Right lobe of liver (tissue), 6 donors: ENCODE data around the gene PKD2. TPM values are rescaled to one million over a fixed set of nuclear protein-coding genes. Genes with fewer than 3 reads are reported as not detected.

Source experiments
- ATAC-seq, 4 donors: fragments of 200-7000 bp; cut with Tn5 transposase; one replicate each; pipeline ENCODE4 v1.9.1; 2020; ENCODE audit warnings: mild to moderate bottlenecking in 4 of 4, moderate library complexity in 4 of 4
- DNase-seq, 3 donors: peaks; one replicate each; pipeline ENCODE4 v3.0.0-alpha.2; 2020
- H3K27ac ChIP-seq, 3 donors: fragments of 200-600 bp; one replicate each; pipeline ENCODE4 v1.8.0; 2022
- H3K27me3 ChIP-seq, 2 donors: fragments of 200-600 bp; one replicate each; pipeline ENCODE4 v1.8.0; 2022
- H3K36me3 ChIP-seq, 4 donors: fragments of 200-600 bp; sonication (generic) in 1 of 4; one replicate each; pipeline versions ENCODE4 v1.5.1 to v1.8.0; 2017 to 2022; ENCODE audit warnings: control low read depth in 1 of 4
- H3K4me1 ChIP-seq, 4 donors: fragments of 200-600 bp; sonication (generic) in 1 of 4; one replicate each; pipeline versions ENCODE4 v1.5.1 to v1.8.0; 2017 to 2022; ENCODE audit warnings: control low read depth in 1 of 4
- H3K4me3 ChIP-seq, 3 donors: fragments of 200-600 bp; one replicate each; pipeline ENCODE4 v1.8.0; 2022
- H3K9me3 ChIP-seq, 4 donors: fragments of 200-600 bp; sonication (generic) in 1 of 4; one replicate each; pipeline versions ENCODE4 v1.5.1 to v1.8.0; 2017 to 2022; ENCODE audit warnings: control low read depth in 1 of 4
- POLR2A ChIP-seq: fragments of 450-650 bp; IDR thresholded peaks from one replicate; pipeline ENCODE4 v1.6.1; 2017; ENCODE audit warnings: antibody characterized with exemption, mild to moderate bottlenecking
- WGBS: methylation state at CpG from one replicate; pipeline ENCODE4 v1.1.6; 2018; ENCODE audit warnings: low coverage, low lambda C conversion rate; ENCODE audit not compliant: insufficient coverage; ENCODE audit errors: missing lambda C conversion rate; 5-methylcytosine and 5-hydroxymethylcytosine counted together
- intact Hi-C, 2 donors: fragments of 100-400 bp; cut with DNase I; formaldehyde crosslinking; loops; one replicate each; pipeline versions ENCODE4 v1.11.2 to v1.14.1; 2022
- total RNA-seq, 6 experiments: library from RNA; depleted of rRNA in 2 of 6; stranded (reverse); fragments of >200 nt in 2 of 6; fragmentation: NEBNext Ultra II Directional in 3 of 6; extraction: Animal tissue kit (Norgen Biotek cat#: 25700) in 3 of 6; gene quantifications; one replicate each; pipeline versions ENCODE4 v1.1.0 to v1.2.4, GENCODE V29; 2016 to 2023
- TF ChIP-seq, protein P1 (sequence below), 4 donors: fragments of 200-600 bp in 3 of 4; fragments of 450-650 bp in 1 of 4; IDR thresholded peaks; one replicate each; pipeline versions ENCODE4 v1.5.1 to v1.8.0; 2016 to 2022; ENCODE audit warnings: antibody characterized with exemption in 4 of 4, mild to moderate bottlenecking in 2 of 4
- donor health status: DM: no; HTN: yes; CAD: no.
- donor health status: DM: no; HTN: no; CAD: no.
- donor health status: DM: no; HTN: no; CAD: no.
- donor health status: DM: no; HTN: yes; CAD: no.
- donor health status: DM: no; HTN: yes; CAD: no.

The PKD2 gene
- total RNA-seq, 6 experiments from 2014 or later, result 5.5 to 9.0 (median 6.7) TPM

DNA sequence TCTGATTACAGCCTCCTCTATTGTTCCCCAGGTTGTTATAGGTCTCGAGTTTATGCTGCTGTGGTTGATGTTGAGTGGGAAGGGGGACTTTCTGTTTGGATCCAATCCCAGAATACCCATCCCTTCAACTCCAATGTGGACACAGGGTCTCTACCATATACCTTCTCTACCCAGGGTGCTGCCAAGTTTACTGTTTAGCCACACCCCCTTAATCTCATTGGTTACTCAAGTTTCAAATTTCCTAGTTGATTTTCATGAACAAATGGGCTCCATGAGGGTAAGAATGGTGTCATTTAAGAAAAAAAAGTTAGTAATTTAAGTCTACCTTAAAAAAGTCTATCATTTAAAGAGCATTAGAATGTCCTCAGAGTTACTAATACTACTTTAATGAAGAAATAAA is 35.6 kb upstream of the PKD2 start:
- Histone ChIP-seq H3K4me1 (peaks cover 0 to 21% (median 8%) of the 10 kb centered on the region in 4 donors), H3K36me3 (no peaks in the 10 kb centered on the region), H3K27me3 (no peaks in the 10 kb centered on the region), H3K4me3 (no peak overlapping the region), H3K27ac (no peak overlapping the region), H3K9me3 (no peaks in the 10 kb centered on the region)
- TF ChIP-seq, protein P1, sequence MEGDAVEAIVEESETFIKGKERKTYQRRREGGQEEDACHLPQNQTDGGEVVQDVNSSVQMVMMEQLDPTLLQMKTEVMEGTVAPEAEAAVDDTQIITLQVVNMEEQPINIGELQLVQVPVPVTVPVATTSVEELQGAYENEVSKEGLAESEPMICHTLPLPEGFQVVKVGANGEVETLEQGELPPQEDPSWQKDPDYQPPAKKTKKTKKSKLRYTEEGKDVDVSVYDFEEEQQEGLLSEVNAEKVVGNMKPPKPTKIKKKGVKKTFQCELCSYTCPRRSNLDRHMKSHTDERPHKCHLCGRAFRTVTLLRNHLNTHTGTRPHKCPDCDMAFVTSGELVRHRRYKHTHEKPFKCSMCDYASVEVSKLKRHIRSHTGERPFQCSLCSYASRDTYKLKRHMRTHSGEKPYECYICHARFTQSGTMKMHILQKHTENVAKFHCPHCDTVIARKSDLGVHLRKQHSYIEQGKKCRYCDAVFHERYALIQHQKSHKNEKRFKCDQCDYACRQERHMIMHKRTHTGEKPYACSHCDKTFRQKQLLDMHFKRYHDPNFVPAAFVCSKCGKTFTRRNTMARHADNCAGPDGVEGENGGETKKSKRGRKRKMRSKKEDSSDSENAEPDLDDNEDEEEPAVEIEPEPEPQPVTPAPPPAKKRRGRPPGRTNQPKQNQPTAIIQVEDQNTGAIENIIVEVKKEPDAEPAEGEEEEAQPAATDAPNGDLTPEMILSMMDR (IDR thresholded peaks at IDR 0.05), result no peak
- no peak for TF ChIP-seq POLR2A
- intact Hi-C loops, result loop anchor here in 1 of 2 donors (5.0 kb wide), 1 partner anchor 120 kb away; no protein-coding TSS in a partner anchor
- ATAC-seq (no peak), DNase-seq (no peak)
- WGBS, result 15% methylated on average over 1 of the region's 1 CpG

DNA sequence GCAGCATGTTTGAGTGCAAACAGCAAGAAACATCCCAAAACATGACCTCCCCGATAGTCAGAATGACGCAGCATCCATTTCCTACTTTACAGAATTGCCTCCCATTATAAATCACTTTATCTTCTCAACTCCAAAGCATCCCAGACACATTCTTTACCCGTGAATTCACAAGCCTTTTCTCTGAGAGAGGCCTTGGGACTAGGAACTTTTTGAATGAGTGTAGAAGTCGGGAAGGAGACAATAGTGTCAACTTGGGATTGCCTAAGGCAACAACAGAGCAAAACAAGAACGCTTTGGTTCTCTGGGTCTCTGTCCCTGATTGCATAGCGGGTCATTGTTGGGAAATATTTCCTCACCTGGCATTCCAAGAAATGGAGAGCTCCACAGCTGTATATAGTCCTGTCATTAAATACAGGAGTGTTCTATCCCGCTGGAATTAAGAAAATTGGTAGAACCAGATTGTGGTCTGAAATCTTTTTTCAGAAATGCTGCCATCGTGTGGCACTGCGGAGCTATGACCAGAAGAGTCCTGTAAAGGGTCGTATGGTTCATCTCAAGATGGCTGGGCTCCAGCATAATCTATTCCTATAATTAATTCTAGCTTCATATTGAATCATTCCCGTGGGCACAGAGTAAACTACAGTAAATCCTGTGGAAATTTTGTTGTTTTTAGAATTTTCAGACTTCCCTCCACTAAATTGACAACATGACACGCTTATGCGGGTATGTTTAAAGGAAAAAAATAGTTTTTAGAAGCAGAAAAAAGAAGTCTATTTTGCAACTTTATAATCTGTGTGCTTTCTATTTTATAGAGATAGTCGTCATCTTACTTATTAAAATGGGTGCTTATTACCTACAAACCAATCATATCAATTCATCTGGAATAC is 33.9 kb upstream of the PKD2 start:
- peak; percentile 62 to 66 (median 64) for DNase-seq
- Histone ChIP-seq H3K27me3 (no peaks in the 10 kb centered on the region), H3K27ac (no peak overlapping the region), H3K4me3 (peak overlapping the region in 1 of 3 donors; percentile 16), H3K4me1 (peaks cover 0 to 21% (median 8%) of the 10 kb centered on the region in 4 donors), H3K9me3 (no peaks in the 10 kb centered on the region), H3K36me3 (no peaks in the 10 kb centered on the region)
- ATAC-seq, result peak; percentile 88 to 93 (median 90)
- whole genome bisulfite sequencing, result 25% methylated on average over 14 of the region's 14 CpGs
- TF ChIP-seq POLR2A, result no peak
- TF ChIP-seq, protein P1 (IDR thresholded peaks at IDR 0.05), result peak; percentile 84 to 87 (median 86)
- intact Hi-C loops, result loop anchor here in 1 of 2 donors (5.0 kb wide), 1 partner anchor 121 kb away; no protein-coding TSS in a partner anchor

DNA sequence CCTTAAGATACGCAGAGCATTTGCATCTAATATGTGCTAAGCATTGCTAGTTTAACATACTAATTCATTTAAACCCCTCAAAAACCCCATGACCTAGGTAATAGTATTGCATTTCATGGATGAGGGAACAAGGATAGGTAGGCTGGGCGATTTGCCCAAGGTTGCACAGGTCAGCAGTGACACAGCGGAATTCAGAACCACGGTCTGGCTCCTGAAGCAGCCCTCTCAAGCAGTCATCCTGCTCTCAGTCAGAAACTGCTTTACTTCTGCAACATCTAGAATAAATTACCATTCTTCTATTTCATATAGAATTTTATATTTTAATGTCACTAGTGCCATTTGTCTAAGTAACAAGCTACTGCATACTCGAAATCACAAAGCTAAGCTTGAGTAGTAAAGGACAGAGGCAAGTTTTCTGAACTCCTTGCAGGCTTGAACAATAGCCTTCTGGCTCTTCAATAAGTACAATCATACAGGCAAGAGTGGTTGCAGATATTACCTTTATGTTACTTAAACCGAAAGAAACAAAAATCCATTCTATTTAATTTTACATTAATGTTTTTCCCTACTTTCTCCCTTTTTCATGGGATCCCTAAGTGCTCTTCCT is 32.5 kb upstream of the PKD2 start:
- intact Hi-C loops, result loop anchor here in 1 of 2 donors (5.0 kb wide), 1 partner anchor 123 kb away; no protein-coding TSS in a partner anchor
- no peaks in the 10 kb centered on the region for H3K36me3 ChIP-seq
- DNase-seq (peak; percentile 82 to 83 (median 83)), ATAC-seq (peak; percentile 90 to 96 (median 92))
- 30% methylated on average over 6 of the region's 6 CpGs for WGBS
- no peak overlapping the region for H3K4me3 ChIP-seq
- no peak overlapping the region for H3K27ac ChIP-seq
- H3K27me3 ChIP-seq, result no peaks in the 10 kb centered on the region
- no peaks in the 10 kb centered on the region for H3K9me3 ChIP-seq
- TF ChIP-seq, protein P1 (IDR thresholded peaks at IDR 0.05), result no peak
- TF ChIP-seq POLR2A, result no peak
- H3K4me1 ChIP-seq, result peaks cover 0 to 21% (median 8%) of the 10 kb centered on the region in 4 donors

DNA sequence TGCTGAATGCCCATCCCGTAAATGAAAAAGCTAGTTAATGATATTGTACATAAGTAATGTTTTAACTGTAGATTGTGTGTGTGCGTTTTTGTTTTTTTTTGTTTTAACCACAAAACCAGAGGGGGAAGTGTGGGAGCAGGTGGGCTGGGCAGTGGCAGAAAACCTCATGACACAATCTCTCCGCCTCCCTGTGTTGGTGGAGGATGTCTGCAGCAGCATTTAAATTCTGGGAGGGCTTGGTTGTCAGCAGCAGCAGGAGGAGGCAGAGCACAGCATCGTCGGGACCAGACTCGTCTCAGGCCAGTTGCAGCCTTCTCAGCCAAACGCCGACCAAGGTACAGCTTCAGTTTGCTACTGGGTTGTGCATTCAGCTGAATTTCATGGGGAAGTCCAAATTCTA is 32.0 kb upstream of the PKD2 start, which contains the start of gene SPP1:
Gene SPP1 (plus strand): TSS at position 249 of the 400 bp plus-strand sequence. CDS start 1,182 bp downstream, outside the sequence.
- H3K36me3 ChIP-seq, result no peaks in the 10 kb centered on the region
- TF ChIP-seq, protein P1 (IDR thresholded peaks at IDR 0.05), result no peak
- no peak for TF ChIP-seq POLR2A
- intact Hi-C loops, result no loop called here
- DNase-seq, result peak in 1 of 3 donors; percentile 35
- H3K9me3 ChIP-seq, result no peaks in the 10 kb centered on the region
- H3K4me1 ChIP-seq, result peaks cover 0 to 21% (median 8%) of the 10 kb centered on the region in 4 donors
- ATAC-seq, result peak; percentile 6 to 41 (median 30)
- no peak within 1 kb of the TSS for H3K4me3 ChIP-seq
- no peak within 1 kb of the TSS for H3K27ac ChIP-seq
- no peaks in the 10 kb centered on the region for H3K27me3 ChIP-seq
- 36% methylated on average over 8 of the region's 8 CpGs for WGBS
